Activated T-cell treated with anti-CD3 and anti-CD28 coated beads, Interleukin-2, amount 50 U/mL, for 72 hours (primary cell): ENCODE results near the gene GPR180. TPM values are rescaled to one million over a fixed set of nuclear protein-coding genes. Genes with fewer than 3 reads are reported as not detected.
A peak's percentile ranks its signal among the peaks of the same experiment; 100 is the strongest.

Experiments
- ATAC-seq, 2 donors: fragments of 150-1000 bp; cut with Tn5 transposase; replicated peaks in 1 of 2; 2 replicates each; pipeline ENCODE4 v1.10.0; 2021; ENCODE audit warnings: moderate library complexity in 2 of 2, mild to moderate bottlenecking in 1 of 2
- DNase-seq, 2 donors: peaks; one replicate each; pipeline ENCODE4 v3.0.0; 2021 to 2022; ENCODE audit warnings: mixed read lengths in 1 of 2
- H3K27ac Mint-ChIP-seq: one replicate; pipeline ENCODE4 v1.8.0; 2022; ENCODE audit warnings: mild to moderate bottlenecking, moderate library complexity, mixed read lengths
- H3K27me3 Mint-ChIP-seq: one replicate; pipeline ENCODE4 v1.8.0; 2022; ENCODE audit warnings: low read depth, mixed read lengths
- H3K36me3 Mint-ChIP-seq, 2 donors: one replicate each; pipeline ENCODE4 v1.8.0; 2022; ENCODE audit warnings: mixed read lengths in 2 of 2, mild to moderate bottlenecking in 1 of 2; ENCODE audit not compliant: insufficient read depth in 2 of 2
- H3K4me1 Mint-ChIP-seq: one replicate; pipeline ENCODE4 v1.8.0; 2022; ENCODE audit warnings: low read depth, mixed read lengths
- H3K4me3 Mint-ChIP-seq, 2 donors: one replicate each; pipeline ENCODE4 v1.8.0; 2022; ENCODE audit warnings: mild to moderate bottlenecking in 2 of 2, mixed read lengths in 2 of 2, moderate library complexity in 2 of 2
- H3K9me3 Mint-ChIP-seq, 2 donors: one replicate each; pipeline ENCODE4 v1.8.0; 2022; ENCODE audit warnings: mixed read lengths in 2 of 2
- total RNA-seq, 2 donors: library from RNA; stranded (reverse); gene quantifications; one replicate each; pipeline ENCODE4 v1.2.3, GENCODE V29; 2022

GPR180 gene
- 1 to 10 TPM; 7.6 to 7.9 TPM for total RNA-seq

DNA sequence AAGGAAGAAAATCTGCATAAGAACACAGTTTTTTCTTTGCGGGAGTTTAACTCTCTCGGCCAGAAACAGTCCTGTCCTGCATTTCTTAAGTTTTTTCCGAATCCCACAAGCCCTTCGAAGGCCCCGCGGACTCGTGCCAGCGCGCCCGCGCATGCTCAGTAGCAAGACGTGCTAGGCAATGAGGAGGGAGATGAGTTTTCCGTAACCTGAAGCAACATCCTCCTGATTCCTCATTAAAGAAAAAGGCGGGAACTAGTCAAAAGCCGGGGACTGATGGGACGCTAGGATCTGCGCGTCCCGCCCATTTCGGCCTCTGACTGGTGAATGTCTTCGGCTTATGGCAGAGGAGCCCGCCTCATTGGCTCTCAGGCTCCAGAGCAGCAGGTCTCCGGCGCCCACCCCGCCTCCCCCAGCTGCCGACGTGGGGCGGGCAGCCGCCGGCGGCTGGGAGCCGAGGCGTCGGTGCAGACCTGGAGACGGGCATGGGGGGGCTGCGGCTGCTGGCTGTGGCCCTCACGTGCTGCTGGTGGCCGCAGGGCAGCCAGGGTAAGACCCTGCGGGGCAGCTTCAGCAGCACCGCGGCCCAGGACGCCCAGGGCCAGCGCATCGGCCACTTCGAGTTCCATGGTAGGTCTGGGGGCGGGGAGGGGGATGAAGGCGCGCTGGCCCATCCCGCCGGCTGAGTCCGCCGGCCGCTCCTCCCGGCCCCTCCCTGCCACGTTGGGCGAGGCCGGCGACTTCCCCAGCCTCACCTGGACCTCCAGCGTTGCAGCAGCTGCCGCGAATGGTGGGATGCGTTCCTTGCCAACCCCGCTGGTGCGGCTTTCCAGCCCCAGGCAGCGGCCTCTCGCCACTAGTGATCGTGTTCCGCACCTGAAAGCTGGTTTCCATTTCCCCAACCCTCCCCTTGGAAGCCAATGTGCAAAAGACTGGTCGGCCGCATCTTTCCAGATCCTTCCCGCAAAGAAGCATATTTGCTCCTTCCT lies at the start of gene GPR180:
TSS of gene GPR180 (plus strand) at position 412 of the 986 bp plus-strand sequence. CDS start at position 483, 71 bp downstream.
- Mint-ChIP-seq H3K36me3 (peaks cover 4 to 9% of the 10 kb centered on the region in 2 donors), H3K4me1 (peaks cover 27% of the 10 kb centered on the region), H3K27ac (peak within 1 kb of the TSS; percentile 88), H3K27me3 (no peaks in the 10 kb centered on the region), H3K9me3 (peaks cover 5 to 6% of the 10 kb centered on the region in 2 donors), H3K4me3 (peak within 1 kb of the TSS; percentile 84 to 87)
- DNase-seq, result peak; percentile 90 to 92
- ATAC-seq, result peak; percentile 100

DNA sequence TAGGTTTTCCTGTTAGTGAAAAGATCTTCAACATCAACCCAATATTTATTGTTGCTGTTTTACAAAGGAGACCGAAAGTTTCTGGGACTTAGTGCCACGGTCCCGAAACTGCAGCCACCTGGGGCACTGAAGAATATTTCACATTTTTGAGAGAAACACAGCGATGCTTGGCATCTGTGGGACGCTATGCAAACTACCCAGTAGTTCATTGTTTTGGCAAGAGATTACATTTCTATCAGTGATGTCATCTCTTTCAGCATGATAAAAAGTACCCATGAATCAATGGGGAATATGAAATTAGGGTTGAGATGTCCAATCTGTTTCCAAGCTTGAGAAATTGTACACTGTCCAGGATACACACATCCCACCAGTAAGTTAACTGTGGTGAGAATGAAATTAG lies 49.6 kb upstream of the GPR180 start:
- Mint-ChIP-seq H3K27ac (no peak overlapping the region), H3K9me3 (no peaks in the 10 kb centered on the region), H3K36me3 (peaks cover 0 to 3% of the 10 kb centered on the region in 2 donors), H3K27me3 (no peaks in the 10 kb centered on the region), H3K4me1 (peaks cover 22% of the 10 kb centered on the region), H3K4me3 (no peak overlapping the region)
- DNase-seq (no peak), ATAC-seq (no peak)

DNA sequence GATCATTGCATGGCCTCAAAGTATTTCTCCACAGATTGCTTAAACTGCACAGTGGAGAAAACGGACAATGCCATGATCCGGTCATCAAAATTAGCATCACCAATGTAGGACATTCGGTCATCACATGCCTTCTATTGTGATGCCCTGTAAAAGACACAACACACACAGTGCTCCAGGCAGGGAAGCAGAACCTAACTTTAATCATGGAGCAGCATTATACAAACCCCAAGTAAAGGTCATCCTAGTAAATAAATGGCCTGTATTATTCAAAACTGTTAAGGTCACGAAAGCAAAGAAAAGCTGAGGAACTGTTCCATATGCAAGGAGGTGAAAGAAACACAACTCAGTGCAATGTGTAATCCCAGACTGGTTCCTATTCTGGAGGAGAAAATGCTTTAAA lies 47.9 kb upstream of the GPR180 start:
- Mint-ChIP-seq H3K27ac (no peak overlapping the region), H3K4me3 (no peak overlapping the region), H3K36me3 (peaks cover under 1 to 3% of the 10 kb centered on the region in 2 donors), H3K9me3 (no peaks in the 10 kb centered on the region), H3K27me3 (no peaks in the 10 kb centered on the region), H3K4me1 (peaks cover 25% of the 10 kb centered on the region)
- DNase-seq (no peak), ATAC-seq (no peak)

DNA sequence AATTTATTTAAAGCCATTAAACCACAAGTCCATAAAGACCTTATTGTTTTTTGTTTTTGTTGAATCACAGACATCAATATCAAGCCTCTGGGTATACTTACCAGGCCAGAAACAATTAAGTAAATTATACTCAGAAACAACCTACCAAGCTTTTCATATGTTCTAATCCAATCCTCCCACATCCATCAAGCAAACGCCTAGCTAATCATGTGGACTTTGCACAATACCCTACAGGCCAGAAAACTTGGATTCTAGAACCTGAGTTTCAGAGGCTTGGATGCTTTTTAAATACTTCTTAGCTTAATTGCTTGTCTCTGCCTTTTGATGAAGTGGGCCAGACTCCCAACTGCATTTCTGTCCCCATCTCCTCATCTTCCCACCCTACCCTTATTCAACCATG lies 45.6 kb upstream of the GPR180 start:
- H3K27me3 Mint-ChIP-seq, result no peaks in the 10 kb centered on the region
- H3K9me3 Mint-ChIP-seq, result no peaks in the 10 kb centered on the region

DNA sequence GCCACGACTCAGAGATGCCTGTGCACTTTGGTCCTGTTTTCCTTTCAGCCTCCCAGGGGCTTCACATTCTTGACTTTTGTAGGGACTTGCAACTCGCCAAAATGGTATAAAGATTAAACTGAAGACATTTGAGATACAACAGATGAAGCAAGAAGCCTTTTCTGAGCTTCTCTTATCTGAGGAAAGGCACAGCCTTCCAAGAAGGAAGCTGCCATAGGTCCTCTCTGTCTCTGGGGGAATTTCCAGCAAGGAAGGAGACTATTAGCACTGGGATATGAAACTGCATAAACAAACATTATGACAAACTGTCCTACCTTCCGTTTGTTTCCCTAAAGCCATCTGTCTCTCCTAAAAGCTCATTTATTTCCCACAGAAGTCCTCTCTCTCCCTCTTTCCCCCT lies 45.0 kb upstream of the GPR180 start:
- peaks cover 27% of the 10 kb centered on the region for H3K4me1 Mint-ChIP-seq
- no peaks in the 10 kb centered on the region for H3K27me3 Mint-ChIP-seq
- no peak overlapping the region for H3K27ac Mint-ChIP-seq
- DNase-seq (no peak), ATAC-seq (no peak)
- no peak overlapping the region for H3K4me3 Mint-ChIP-seq
- H3K9me3 Mint-ChIP-seq, result no peaks in the 10 kb centered on the region
- peaks cover 0 to 2% of the 10 kb centered on the region in 2 donors for H3K36me3 Mint-ChIP-seq

More for the DNA sequence above, 45.6 kb upstream of the GPR180 start:
- H3K36me3 Mint-ChIP-seq, result peaks cover 0 to 2% of the 10 kb centered on the region in 2 donors
- no peak for ATAC-seq
- no peak overlapping the region for H3K4me3 Mint-ChIP-seq
- no peak for DNase-seq
- H3K27ac Mint-ChIP-seq, result no peak overlapping the region
- H3K4me1 Mint-ChIP-seq, result peaks cover 27% of the 10 kb centered on the region

DNA sequence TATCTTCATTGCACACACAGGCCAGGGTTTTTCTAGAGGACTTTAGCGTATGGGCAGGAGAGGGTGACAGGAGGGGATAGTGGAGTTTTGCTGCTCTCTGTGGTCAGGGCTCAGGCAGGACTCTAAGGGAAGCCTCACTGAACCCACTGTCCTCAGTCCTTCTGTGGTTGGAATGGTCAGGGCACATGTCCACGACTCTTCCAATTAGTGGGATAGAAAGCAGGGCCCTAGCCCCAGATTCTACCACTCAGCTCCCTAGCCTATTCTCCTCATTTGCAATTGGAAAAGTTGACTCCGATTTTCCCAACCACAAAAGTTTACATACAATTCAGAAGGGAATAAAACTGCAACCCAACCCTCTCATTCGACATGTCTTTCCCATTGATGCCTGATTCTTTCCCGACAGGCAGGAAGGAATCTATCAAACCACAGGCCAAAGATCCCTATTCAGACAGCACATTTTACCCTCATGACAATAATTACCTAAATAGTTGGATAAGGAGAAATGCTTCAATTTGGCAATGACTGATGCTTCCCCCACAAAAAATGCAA lies 43.9 kb upstream of the GPR180 start:
- H3K4me3 Mint-ChIP-seq, result no peak overlapping the region
- no peaks in the 10 kb centered on the region for H3K9me3 Mint-ChIP-seq
- H3K4me1 Mint-ChIP-seq, result peaks cover 27% of the 10 kb centered on the region
- peaks cover 0 to 5% of the 10 kb centered on the region in 2 donors for H3K36me3 Mint-ChIP-seq
- no peaks in the 10 kb centered on the region for H3K27me3 Mint-ChIP-seq
- ATAC-seq (no peak), DNase-seq (no peak)
- H3K27ac Mint-ChIP-seq, result peak overlapping the region; percentile 6

DNA sequence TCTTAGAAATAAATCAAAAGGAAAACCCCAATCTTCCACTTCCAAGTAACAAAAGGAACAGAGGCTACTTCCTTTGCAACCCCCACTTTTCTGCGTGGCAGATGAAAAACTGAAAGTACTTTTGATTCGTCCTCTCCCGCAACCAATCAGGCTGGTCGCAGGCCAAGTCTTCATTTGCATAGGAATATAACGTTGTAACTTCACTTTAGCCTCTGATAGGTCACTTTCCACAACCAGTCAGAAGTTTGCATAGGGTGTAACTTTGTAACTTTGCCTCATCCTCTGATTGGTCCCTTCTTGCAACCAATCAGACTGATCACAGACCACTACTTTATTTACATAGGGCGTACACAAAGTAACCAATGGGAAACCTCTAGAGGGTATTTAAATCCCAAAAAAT lies 42.9 kb upstream of the GPR180 start:
- H3K9me3 Mint-ChIP-seq, result no peaks in the 10 kb centered on the region

DNA sequence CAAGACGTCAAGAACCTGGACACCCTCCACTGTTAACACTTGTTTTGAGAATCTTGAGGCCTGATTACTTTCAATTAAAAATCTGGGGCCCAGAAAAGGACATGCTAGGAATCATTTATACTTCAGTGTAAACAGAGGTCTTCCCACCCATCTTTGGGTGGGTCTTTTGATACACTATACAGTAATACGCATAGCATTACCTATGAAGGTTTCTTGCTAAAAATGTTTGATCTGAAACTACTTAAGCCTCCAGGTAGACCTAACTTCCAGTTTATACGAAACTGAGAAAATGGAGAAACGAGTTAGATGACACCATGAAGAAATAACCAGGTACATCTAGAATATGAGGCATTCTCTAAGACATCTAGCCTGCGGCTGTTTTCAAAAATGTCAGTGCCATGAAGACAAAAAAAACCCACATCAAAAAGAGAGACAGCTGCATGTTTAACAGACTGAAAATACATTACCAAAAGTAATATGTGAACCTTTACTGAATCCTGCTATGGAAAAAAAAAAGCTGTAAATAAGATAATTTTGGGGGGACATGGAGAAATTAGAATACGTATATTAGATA lies 42.3 kb upstream of the GPR180 start:
- Mint-ChIP-seq H3K9me3 (no peaks in the 10 kb centered on the region), H3K4me1 (peaks cover 27% of the 10 kb centered on the region), H3K27me3 (no peaks in the 10 kb centered on the region), H3K27ac (peak overlapping the region; percentile 39), H3K36me3 (peaks cover 0 to 9% of the 10 kb centered on the region in 2 donors), H3K4me3 (peak overlapping the region in 1 of 2 donors; percentile 72)
- ATAC-seq, result peak in 1 of 2 donors; percentile 41
- DNase-seq, result no peak

More for the DNA sequence above, 42.9 kb upstream of the GPR180 start:
- H3K4me3 Mint-ChIP-seq, result peak overlapping the region; percentile 17 to 72
- peaks cover 0 to 9% of the 10 kb centered on the region in 2 donors for H3K36me3 Mint-ChIP-seq
- DNase-seq (peak; percentile 8 to 24), ATAC-seq (peak; percentile 69 to 82)
- H3K27me3 Mint-ChIP-seq, result no peaks in the 10 kb centered on the region
- peak overlapping the region; percentile 38 for H3K27ac Mint-ChIP-seq
- H3K4me1 Mint-ChIP-seq, result peaks cover 27% of the 10 kb centered on the region

DNA sequence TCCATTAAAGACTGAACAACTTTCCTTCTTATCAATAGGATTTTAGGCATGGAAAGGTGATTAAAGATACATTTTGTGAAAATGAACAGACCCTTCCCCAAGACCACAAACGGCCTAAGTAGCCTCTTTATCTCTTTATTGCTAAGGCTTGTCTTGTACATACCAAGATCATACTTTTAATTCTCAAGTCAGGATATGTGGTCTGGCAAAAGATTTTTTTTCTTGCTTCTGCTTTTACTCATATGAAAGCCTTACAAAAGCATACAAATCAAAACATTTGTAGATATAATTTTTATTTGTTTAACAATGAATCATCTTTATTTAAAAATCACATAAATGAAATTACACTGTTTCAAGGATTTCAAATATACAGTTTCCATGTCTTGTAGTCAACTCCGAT lies 41.5 kb upstream of the GPR180 start:
- H3K9me3 Mint-ChIP-seq, result no peaks in the 10 kb centered on the region
- ATAC-seq, result no peak
- H3K27ac Mint-ChIP-seq, result no peak overlapping the region
- peaks cover 0 to 9% of the 10 kb centered on the region in 2 donors for H3K36me3 Mint-ChIP-seq
- H3K27me3 Mint-ChIP-seq, result no peaks in the 10 kb centered on the region
- no peak overlapping the region for H3K4me3 Mint-ChIP-seq
- DNase-seq, result no peak
- H3K4me1 Mint-ChIP-seq, result peaks cover 27% of the 10 kb centered on the region

DNA sequence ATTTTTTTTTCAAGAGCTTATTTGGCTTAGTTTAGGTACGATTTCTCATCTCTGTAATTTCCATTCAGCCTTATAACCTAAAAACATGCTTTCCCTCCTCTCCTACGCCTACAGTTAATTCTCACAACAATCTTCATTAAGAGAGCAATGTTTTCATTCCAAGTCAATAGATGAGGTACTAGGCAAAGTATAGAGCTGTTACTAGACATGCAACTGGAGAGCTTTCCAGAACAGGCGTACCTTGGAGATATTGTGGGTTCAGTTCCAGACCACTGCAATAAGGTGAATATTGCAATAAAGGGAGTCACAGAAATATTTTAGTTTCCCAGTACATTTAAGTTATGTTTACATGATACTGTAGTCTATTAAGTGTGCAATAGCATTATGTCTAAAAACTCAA lies 40.5 kb upstream of the GPR180 start:
- DNase-seq (no peak), ATAC-seq (no peak)
- Mint-ChIP-seq H3K4me3 (no peak overlapping the region), H3K9me3 (no peaks in the 10 kb centered on the region), H3K27me3 (no peaks in the 10 kb centered on the region), H3K36me3 (peaks cover 0 to 9% of the 10 kb centered on the region in 2 donors), H3K27ac (no peak overlapping the region), H3K4me1 (peaks cover 27% of the 10 kb centered on the region)

DNA sequence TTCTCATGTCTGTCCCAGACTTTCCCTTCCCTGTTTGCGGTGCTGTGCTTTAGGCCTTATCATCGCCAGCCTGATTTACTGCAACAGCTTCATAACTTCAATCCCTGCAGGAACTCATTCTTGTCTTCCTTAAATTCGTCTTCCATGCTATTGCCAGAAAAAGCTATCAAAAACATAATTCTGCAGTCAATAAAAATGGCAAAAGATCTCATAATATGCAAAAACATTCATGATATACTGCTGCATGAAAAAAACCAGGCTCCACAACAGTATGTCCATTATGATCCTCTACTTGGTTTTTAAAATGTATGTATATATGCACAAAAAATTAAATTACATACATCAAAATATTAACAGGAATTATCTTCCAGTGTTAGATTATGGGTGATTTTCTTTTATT lies 34.1 kb upstream of the GPR180 start:
- Mint-ChIP-seq H3K4me1 (no peaks in the 10 kb centered on the region), H3K9me3 (no peaks in the 10 kb centered on the region), H3K4me3 (no peak overlapping the region), H3K36me3 (peaks cover 8 to 22% of the 10 kb centered on the region in 2 donors), H3K27ac (no peak overlapping the region), H3K27me3 (no peaks in the 10 kb centered on the region)
- ATAC-seq (no peak), DNase-seq (no peak)

DNA sequence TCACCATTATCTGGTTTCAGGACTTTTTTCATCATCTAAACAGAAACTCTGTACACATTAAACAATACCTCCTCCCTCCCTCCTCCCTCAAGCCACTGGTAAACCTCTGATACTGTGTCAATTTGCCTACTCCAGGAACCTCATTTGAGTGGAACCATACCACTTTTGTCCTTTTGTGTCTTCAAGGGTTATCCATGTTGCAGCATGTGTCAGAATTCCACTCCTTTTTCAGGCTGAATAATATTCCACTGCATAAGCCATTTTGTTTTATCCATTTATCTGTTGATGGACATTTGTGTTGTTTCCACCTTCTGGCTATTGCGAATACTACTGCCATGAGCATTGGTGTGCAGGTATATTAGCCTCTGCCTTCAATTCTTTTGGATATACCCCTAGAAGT lies 33.2 kb upstream of the GPR180 start:
- Mint-ChIP-seq H3K27ac (no peak overlapping the region), H3K9me3 (no peaks in the 10 kb centered on the region), H3K4me1 (no peaks in the 10 kb centered on the region), H3K4me3 (no peak overlapping the region), H3K27me3 (no peaks in the 10 kb centered on the region), H3K36me3 (peaks cover 10 to 22% of the 10 kb centered on the region in 2 donors)
- no peak for DNase-seq
- no peak for ATAC-seq

DNA sequence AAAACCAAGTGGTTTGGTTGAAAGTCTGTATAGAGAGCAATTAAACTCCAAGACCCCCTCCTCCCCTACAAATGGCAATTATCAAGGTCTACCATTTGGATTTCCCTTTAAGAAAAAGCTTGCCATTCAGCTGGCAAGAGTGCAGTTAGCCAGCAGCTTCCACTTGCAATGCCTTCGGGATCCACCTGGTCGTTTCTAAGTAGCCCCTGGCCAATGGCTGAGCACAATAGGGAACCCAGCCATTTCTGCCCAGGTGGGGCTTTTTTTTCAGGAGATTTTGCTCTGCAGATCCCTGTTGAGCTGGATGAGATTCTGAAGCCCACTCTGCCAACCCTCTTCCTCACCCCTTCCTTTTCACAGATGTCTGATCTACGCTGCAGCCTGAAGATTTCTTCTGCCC lies 32.0 kb upstream of the GPR180 start:
- no peak overlapping the region for H3K4me3 Mint-ChIP-seq
- H3K36me3 Mint-ChIP-seq, result peaks cover 12 to 28% of the 10 kb centered on the region in 2 donors
- H3K27me3 Mint-ChIP-seq, result no peaks in the 10 kb centered on the region
- no peaks in the 10 kb centered on the region for H3K9me3 Mint-ChIP-seq
- no peaks in the 10 kb centered on the region for H3K4me1 Mint-ChIP-seq
- no peak for DNase-seq
- no peak for ATAC-seq
- H3K27ac Mint-ChIP-seq, result no peak overlapping the region
